WTC11 (cell line): ENCODE results near the gene KCNH8. TPM values are rescaled to one million over a fixed set of nuclear protein-coding genes. Genes with fewer than 3 reads are reported as not detected.

ENCODE experiments used
- ATAC-seq: fragments of 200-7000 bp; cut with Tn5 transposase; 2 replicates; pipeline ENCODE4 v1.10.0; 2021; ENCODE audit warnings: mild to moderate bottlenecking, moderate library complexity
- CTCF ChIA-PET: fragments of 300-600 bp; sonication (Branson Sonifier 250); formaldehyde crosslinking; loops from one replicate; lab custom pipeline; 2021; ENCODE audit warnings: antibody characterized with exemption; lab: Charles Lee
- POLR2A ChIA-PET: fragments of 350-600 bp; sonication (Branson Sonifier 250); formaldehyde crosslinking; loops from one replicate; lab custom pipeline; 2021; ENCODE audit warnings: antibody characterized with exemption; lab: Charles Lee
- DNase-seq: peaks from one replicate; pipeline ENCODE4 v3.0.0; 2021; ENCODE audit warnings: low spot score
- H3K27ac Mint-ChIP-seq: 2 replicates; pipeline ENCODE4 v1.8.0; 2021; ENCODE audit warnings: mixed read lengths
- H3K27me3 Mint-ChIP-seq: 2 replicates; pipeline ENCODE4 v1.8.0; 2021; ENCODE audit warnings: low read depth, mild to moderate bottlenecking, moderate library complexity, mixed read lengths
- H3K36me3 Mint-ChIP-seq: 2 replicates; pipeline ENCODE4 v1.8.0; 2021; ENCODE audit warnings: mixed read lengths
- H3K4me1 Mint-ChIP-seq: 2 replicates; pipeline ENCODE4 v1.8.0; 2022; ENCODE audit warnings: mixed read lengths
- H3K4me3 Mint-ChIP-seq: 2 replicates; pipeline ENCODE4 v1.8.0; 2021; ENCODE audit warnings: mild to moderate bottlenecking, moderate library complexity, mixed read lengths
- H3K9me3 Mint-ChIP-seq: 2 replicates; pipeline ENCODE4 v1.8.0; 2021; ENCODE audit warnings: mixed read lengths
- AFF4 ChIP-seq: sonication (generic); formaldehyde crosslinking; IDR thresholded peaks from 2 replicates; pipeline ENCODE4 v1.8.1; 2023; ENCODE audit warnings: mild to moderate bottlenecking, missing genetic modification reagents, borderline replicate concordance
- CBFB ChIP-seq: sonication (generic); formaldehyde crosslinking; IDR thresholded peaks from 2 replicates; pipeline ENCODE4 v1.8.1; 2022; ENCODE audit warnings: mild to moderate bottlenecking, low read depth, missing genetic modification reagents
- CREM ChIP-seq: sonication (generic); formaldehyde crosslinking; IDR thresholded peaks from 2 replicates; pipeline ENCODE4 v1.8.1; 2022; ENCODE audit warnings: mild to moderate bottlenecking, missing genetic modification reagents, moderate library complexity
- CTCF ChIP-seq: fragments of 200-600 bp; IDR thresholded peaks from 2 replicates; pipeline ENCODE4 v1.8.0; 2022; ENCODE audit warnings: antibody characterized with exemption
- ERG ChIP-seq: fragments of 250-450 bp; sonication (Bioruptor Pico); IDR thresholded peaks from 2 replicates; pipeline ENCODE4 v1.8.0; 2021; ENCODE audit warnings: mild to moderate bottlenecking
- FOXP1 ChIP-seq: sonication (generic); formaldehyde crosslinking; IDR thresholded peaks from 2 replicates; pipeline ENCODE4 v1.8.0; 2022; ENCODE audit warnings: missing genetic modification reagents, mild to moderate bottlenecking, moderate library complexity, borderline replicate concordance
- GABPB1 ChIP-seq: sonication (generic); formaldehyde crosslinking; IDR thresholded peaks from 2 replicates; pipeline ENCODE4 v1.8.1; 2023; ENCODE audit warnings: mild to moderate bottlenecking, missing genetic modification reagents
- HMGA2 ChIP-seq: fragments of 250-450 bp; sonication (Bioruptor Pico); IDR thresholded peaks from 2 replicates; pipeline ENCODE4 v1.4.0; 2021; ENCODE audit warnings: mild to moderate bottlenecking, moderate library complexity
- HMGXB4 ChIP-seq: sonication (generic); formaldehyde crosslinking; IDR thresholded peaks from 2 replicates; pipeline ENCODE4 v1.8.1; 2023; ENCODE audit warnings: mild to moderate bottlenecking, moderate library complexity, missing genetic modification reagents
- MXD4 ChIP-seq: fragments of 250-450 bp; sonication (Bioruptor Pico); IDR thresholded peaks from 2 replicates; pipeline ENCODE4 v1.8.0; 2021; ENCODE audit warnings: mild to moderate bottlenecking, moderate library complexity, borderline replicate concordance
- NFE2L1 ChIP-seq: sonication (generic); formaldehyde crosslinking; IDR thresholded peaks from 2 replicates; pipeline ENCODE4 v1.8.1; 2023; ENCODE audit warnings: missing genetic modification reagents
- NR1H2 ChIP-seq: sonication (generic); formaldehyde crosslinking; IDR thresholded peaks from 2 replicates; pipeline ENCODE4 v1.9.0; 2021; ENCODE audit warnings: mild to moderate bottlenecking, moderate library complexity, missing genetic modification reagents
- SOX15 ChIP-seq: fragments of 250-450 bp; sonication (Bioruptor Pico); IDR thresholded peaks from 2 replicates; pipeline ENCODE4 v1.9.0; 2021; ENCODE audit warnings: mild to moderate bottlenecking
- SP1 ChIP-seq: sonication (generic); formaldehyde crosslinking; conservative IDR thresholded peaks from 2 replicates; pipeline ENCODE4 v1.8.1; 2022; ENCODE audit warnings: missing genetic modification reagents
- TCF7 ChIP-seq: sonication (generic); formaldehyde crosslinking; IDR thresholded peaks from 2 replicates; pipeline ENCODE4 v1.8.0; 2022; ENCODE audit warnings: mild to moderate bottlenecking, low read depth, missing genetic modification reagents, moderate library complexity
- TEAD1 ChIP-seq: sonication (generic); formaldehyde crosslinking; IDR thresholded peaks from 2 replicates; pipeline ENCODE4 v1.8.0; 2022; ENCODE audit warnings: mild to moderate bottlenecking, missing genetic modification reagents
- USF2 ChIP-seq: sonication (generic); formaldehyde crosslinking; IDR thresholded peaks from 2 replicates; pipeline ENCODE4 v1.8.1; 2023; ENCODE audit warnings: mild to moderate bottlenecking, missing genetic modification reagents, moderate library complexity
- ZBTB43 ChIP-seq: sonication (generic); formaldehyde crosslinking; IDR thresholded peaks from 2 replicates; pipeline ENCODE4 v1.8.1; 2023; ENCODE audit warnings: mild to moderate bottlenecking, missing genetic modification reagents
- ZNF138 ChIP-seq: sonication (generic); formaldehyde crosslinking; conservative IDR thresholded peaks from 2 replicates; pipeline ENCODE4 v1.8.1; 2022; ENCODE audit warnings: mild to moderate bottlenecking, moderate library complexity, missing genetic modification reagents
- ZNF671 ChIP-seq: fragments of 250-450 bp; sonication (Bioruptor Pico); IDR thresholded peaks from 2 replicates; pipeline ENCODE4 v1.8.0; 2021; ENCODE audit warnings: mild to moderate bottlenecking
- total RNA-seq: library from RNA; stranded (reverse); gene quantifications from 3 replicates; pipeline ENCODE4 v1.2.3, GENCODE V29; 2021

The KCNH8 gene
- total RNA-seq, 1 experiment from 2014 or later = 2.8 TPM

- TF ChIP-seq FOXP1 = no peak
Observed at GRCh38 chr3:19547665-19548464, 399.6 kb downstream of the KCNH8 start (continued).

- Mint-ChIP-seq H3K27ac (no peak overlapping the region), H3K9me3 (peaks cover 23% of the 10 kb centered on the region), H3K4me3 (no peak overlapping the region), H3K36me3 (0 out of 2 replicates have a peak, but pooled peaks cover 3% of the 10 kb centered on the region), H3K27me3 (no peaks in the 10 kb centered on the region), H3K4me1 (no peaks in the 10 kb centered on the region)
- ChIA-PET CTCF (no interaction called here), POLR2A (no interaction called here)
- DNase-seq (no peak), ATAC-seq (no peak)
- TF ChIP-seq TCF7 (CRISPR knock-in tag) (no peak), CBFB (CRISPR knock-in tag) (no peak), NR1H2 (no peak), GABPB1 (no peak)
Observed at GRCh38 chr3:19559724-19560442, 411.6 kb downstream of the KCNH8 start.

- peaks cover 4% of the 10 kb centered on the region for H3K4me1 Mint-ChIP-seq
- DNase-seq (no peak), ATAC-seq (no peak)
- no peak overlapping the region for H3K27ac Mint-ChIP-seq
- TF ChIP-seq NR1H2 (no peak), USF2 (CRISPR knock-in tag) (no peak), MXD4 (CRISPR knock-in tag) (no peak), ZNF138 (CRISPR knock-in tag) (no peak), ZNF671 (no peak), TEAD1 (CRISPR knock-in tag) (no peak), HMGXB4 (CRISPR knock-in tag) (no peak), SOX15 (CRISPR knock-in tag) (no peak), CBFB (CRISPR knock-in tag) (no peak), ZBTB43 (CRISPR knock-in tag) (no peak), CREM (CRISPR knock-in tag) (no peak), AFF4 (CRISPR knock-in tag) (no peak), HMGA2 (CRISPR knock-in tag) (no peak), SP1 (CRISPR knock-in tag) (no peak), ERG (CRISPR knock-in tag) (no peak), NFE2L1 (CRISPR knock-in tag) (no peak), CTCF (no peak), TCF7 (CRISPR knock-in tag) (no peak)
- POLR2A ChIA-PET = no interaction called here
- peaks cover 6% of the 10 kb centered on the region for H3K9me3 Mint-ChIP-seq
- 0 out of 2 replicates have a peak, but pooled peaks cover under 1% of the 10 kb centered on the region for H3K36me3 Mint-ChIP-seq
- CTCF ChIA-PET = no interaction called here
- H3K27me3 Mint-ChIP-seq = no peaks in the 10 kb centered on the region
- H3K4me3 Mint-ChIP-seq = no peak overlapping the region
Observed at GRCh38 chr3:19573644-19574043, 425.3 kb downstream of the KCNH8 start.
